GM12878 (cell line): Measurements from ENCODE around the gene ELL. TPM values are rescaled to one million over a fixed set of nuclear protein-coding genes. Genes with fewer than 3 reads are reported as not detected.
A peak's percentile ranks its signal among the peaks of the same experiment; 100 is the strongest.

Experiments
- ATAC-seq: fragments of 200-7000 bp; cut with Tn5 transposase; 3 replicates; pipeline ENCODE4 v1.9.1; 2020; ENCODE audit warnings: mild to moderate bottlenecking, moderate library complexity
- BruUV-seq: library from RNA; stranded (reverse); fragments of 400-500 nt; replicated peaks from 2 replicates; lab custom pipeline; 2021; lab: Mats Ljungman, UMichigan
- CTCF ChIA-PET: fragments of 300-600 bp; sonication (Branson Sonifier 250); formaldehyde crosslinking; extraction: SDS; loops from one replicate; lab custom pipeline; 2021; ENCODE audit warnings: inconsistent platforms; lab: Yijun Ruan, JAX
- POLR2A ChIA-PET: fragments of 350-600 bp; formaldehyde crosslinking; extraction: SDS; loops from one replicate; lab custom pipeline; 2021; ENCODE audit warnings: inconsistent platforms; lab: Charles Lee
- RAD21 ChIA-PET: fragments of 300-600 bp; sonication (Branson Sonifier 250); formaldehyde crosslinking; loops from one replicate; lab custom pipeline; 2023; ENCODE audit warnings: antibody characterized with exemption; ENCODE audit not compliant: unreplicated experiment; lab: Charles Lee
- SMC1A ChIA-PET: fragments of 300-600 bp; sonication (Branson Sonifier 250); formaldehyde crosslinking; loops from one replicate; lab custom pipeline; 2023; ENCODE audit not compliant: unreplicated experiment, uncharacterized antibody; lab: Charles Lee
- DNase-seq: peaks from one replicate; pipeline ENCODE4 v3.0.0-alpha.2; 2011; ENCODE audit warnings: low read depth, low spot score
- FAIRE-seq: peaks from 3 replicates; lab custom pipeline; 2011; peaks lifted over from hg19 to GRCh38; lab: Jason Lieb, UNC
- H2AFZ ChIP-seq: 2 replicates; pipeline ENCODE4 v1.6.0; 2011; ENCODE audit warnings: low read depth, low read length, control low read depth; ENCODE audit not compliant: control insufficient read depth
- H3K27ac ChIP-seq: 2 replicates; pipeline ENCODE4 v1.5.1; 2011; ENCODE audit warnings: control low read depth; ENCODE audit not compliant: control insufficient read depth, insufficient read depth
- H3K27me3 ChIP-seq, 2 experiments: replicated peaks in 1 of 2; 2 replicates each; pipeline versions ENCODE4 v1.6.0 to v1.6.1; 2011; ENCODE audit warnings: low read length in 1 of 2; ENCODE audit not compliant: control insufficient read depth in 2 of 2, insufficient read depth in 2 of 2
- H3K36me3 ChIP-seq, 2 experiments: 2 replicates each; pipeline ENCODE4 v1.5.1; 2011; ENCODE audit warnings: low read length in 1 of 2; ENCODE audit not compliant: control insufficient read depth in 2 of 2, insufficient read depth in 2 of 2
- H3K4me1 ChIP-seq: 2 replicates; pipeline ENCODE4 v1.6.1; 2011; ENCODE audit warnings: mild to moderate bottlenecking, low read length, moderate library complexity, mixed read lengths; ENCODE audit not compliant: control insufficient read depth, insufficient read depth
- H3K4me2 ChIP-seq: 2 replicates; pipeline ENCODE4 v1.6.0; 2011; ENCODE audit warnings: control low read depth; ENCODE audit not compliant: control insufficient read depth, insufficient read depth
- H3K4me3 ChIP-seq: fragments of 200-600 bp; sonication (generic); 2 replicates; pipeline ENCODE4 v1.5.1; 2016
- H3K79me2 ChIP-seq: 2 replicates; pipeline ENCODE4 v1.6.0; 2011; ENCODE audit warnings: low read length; ENCODE audit not compliant: control insufficient read depth, insufficient read depth
- H3K9ac ChIP-seq: 2 replicates; pipeline ENCODE4 v1.8.0; 2011; ENCODE audit warnings: low read length, control low read depth, mixed read lengths; ENCODE audit not compliant: control insufficient read depth, insufficient read depth
- H3K9me3 ChIP-seq: replicated peaks from 3 replicates; pipeline ENCODE4 v1.5.1; 2011; ENCODE audit warnings: mild to moderate bottlenecking, low read length; ENCODE audit not compliant: control insufficient read depth, insufficient read depth
- H4K20me1 ChIP-seq: 2 replicates; pipeline ENCODE4 v1.6.0; 2011; ENCODE audit not compliant: control insufficient read depth, insufficient read depth
- ASH2L ChIP-seq: fragments of 300-600, 200-600 bp; sonication (generic); IDR thresholded peaks from 2 replicates; pipeline ENCODE4 v1.6.1; 2017; ENCODE audit warnings: low read depth, mild to moderate bottlenecking, borderline replicate concordance
- CBX5 ChIP-seq: sonication (generic); IDR thresholded peaks from 2 replicates; pipeline ENCODE4 v1.6.1; 2016; ENCODE audit warnings: low read depth, moderate library complexity, mild to moderate bottlenecking, inconsistent platforms
- CHD2 ChIP-seq: IDR thresholded peaks from 2 replicates; pipeline ENCODE4 v1.6.1; 2011; ENCODE audit warnings: low read depth, low read length, improper control_type of control experiment, borderline replicate concordance
- CHD4 ChIP-seq: fragments of 200-600 bp; sonication (generic); IDR thresholded peaks from 2 replicates; pipeline ENCODE4 v1.6.1; 2016; ENCODE audit warnings: mild to moderate bottlenecking
- POLR2A ChIP-seq: IDR thresholded peaks from 2 replicates; pipeline ENCODE4 v1.6.1; 2011; ENCODE audit warnings: low read depth, mild to moderate bottlenecking, low read length
- RCOR1 ChIP-seq: conservative IDR thresholded peaks from 2 replicates; pipeline ENCODE4 v1.6.1; 2012; ENCODE audit warnings: low read depth, low read length, improper control_type of control experiment
- RELA ChIP-seq: fragments of 450-650 bp; IDR thresholded peaks from 2 replicates; pipeline ENCODE4 v1.8.0; 2014; ENCODE audit warnings: borderline replicate concordance; ENCODE audit not compliant: partially characterized antibody
- SIX5 ChIP-seq: IDR thresholded peaks from 2 replicates; pipeline ENCODE4 v1.6.1; 2011; ENCODE audit warnings: mild to moderate bottlenecking, low read depth, low read length, moderate library complexity; ENCODE audit not compliant: severe bottlenecking
- SUPT20H ChIP-seq: IDR thresholded peaks from 2 replicates; pipeline ENCODE4 v1.6.1; 2011; ENCODE audit warnings: low read depth, mild to moderate bottlenecking, low read length, moderate library complexity, borderline replicate concordance; ENCODE audit not compliant: control insufficient read depth
- ZBTB4 ChIP-seq: fragments of 450-650 bp; formaldehyde crosslinking; IDR thresholded peaks from 2 replicates; pipeline ENCODE4 v1.4.0; 2022; ENCODE audit warnings: mild to moderate bottlenecking, moderate library complexity
- WGBS: methylation state at CpG from one replicate; pipeline ENCODE4 v1.1.6; 2016; ENCODE audit warnings: low lambda C conversion rate; ENCODE audit not compliant: insufficient replicate concordance, insufficient coverage; ENCODE audit errors: missing lambda C conversion rate; 5-methylcytosine and 5-hydroxymethylcytosine counted together
- in situ Hi-C: fragments of 300-500 bp; cut with MboI; formaldehyde crosslinking; loops from 9 replicates; pipeline ENCODE4 v1.14.3; 2018; ENCODE audit warnings: mixed read lengths
- intact Hi-C: fragments of 100-400 bp; cut with micrococcal nuclease; formaldehyde crosslinking; loops from one replicate; pipeline ENCODE4 v1.14.2; 2022; ENCODE audit not compliant: unreplicated experiment
- polyA plus RNA-seq, 11 experiments: library from polyadenylated mRNA; depleted of rRNA in 4 of 11; unstranded in 6 of 11; stranded (reverse) in 5 of 11; fragments of >200 nt; fragmentation: Nextera tagmentation in 4 of 11; fragmentation: Illumina TruSeq in 1 of 11; extraction: Ambion mirVana in 4 of 11; extraction: Trizol in 1 of 11; gene quantifications; 1 replicate in 1 of 11; 2 replicates in 10 of 11; pipeline versions ENCODE4 v1.2.1 to v1.2.3, GENCODE V29; 2011 to 2016; ENCODE audit warnings: inconsistent platforms in 2 of 11, missing spikeins in 2 of 11, low read depth in 1 of 11
- total RNA-seq, 4 experiments: library from RNA; depleted of rRNA in 3 of 4; stranded (reverse); fragments of >200 nt in 3 of 4; fragmentation: Illumina TruSeq in 1 of 4; extraction: Trizol in 1 of 4; gene quantifications; 2 replicates each; pipeline versions ENCODE4 v1.2.1 to v1.2.3, GENCODE V29; 2013 to 2021

ELL gene
- total and polyA plus RNA-seq, 10 of the 15 experiments (the other 5 are each of a cell fraction or from before 2014, with no cell fraction given): 0.91 to 25.0 (median 9.1) TPM

- ChIA-PET RAD21 (no interaction called here), CTCF (interaction anchor here (1.2 kb wide), 1 partner anchor 242 kb away, joined by 3 read pairs; no protein-coding TSS in a partner anchor), SMC1A (no interaction called here), POLR2A (interaction anchor here (1.4 kb wide), 1 partner anchor 17 kb away, joined by 3 read pairs; no protein-coding TSS in a partner anchor)
- 68% methylated on average over 21 of the region's 21 CpGs for WGBS
- H3K4me2 ChIP-seq: peak overlapping the region; percentile 84
- FAIRE-seq (no peak), ATAC-seq (no peak), DNase-seq (no peak)
- peaks cover 8% of the 10 kb centered on the region for H3K79me2 ChIP-seq
- H3K27me3 ChIP-seq: no peaks in the 10 kb centered on the region
- peaks cover 31% of the 10 kb centered on the region for H3K4me1 ChIP-seq
- BruUV-seq: no TSS peak
- no peak overlapping the region for H3K27ac ChIP-seq
- TF ChIP-seq POLR2A (peak; percentile 25; the same call in 1 of the 2 replicates), CHD4 (no peak)
- no peak overlapping the region for H2AFZ ChIP-seq
- H3K9ac ChIP-seq: 0 out of 2 replicates have a peak overlapping the region, but pooled peaks have one; percentile 48
- no peaks in the 10 kb centered on the region; the same call in 2 of the 3 replicates for H3K9me3 ChIP-seq
- H4K20me1 ChIP-seq: no peaks in the 10 kb centered on the region; the same call in 1 of the 2 replicates
- intact Hi-C loops (no loop called here), in situ Hi-C loops (no loop called here)
- peaks cover 0 to 2% of the 10 kb centered on the region in 2 experiments; a peak in 3 of 4 replicates for H3K36me3 ChIP-seq
- H3K4me3 ChIP-seq: peak overlapping the region; percentile 58
Measured at GRCh38 chr19:18434411-18435175, 87.3 kb downstream of the ELL start.

GRCh38 chr19:18433735-18434398, 88.0 kb downstream of the ELL start:
- CTCF ChIA-PET: interaction anchor here (1.2 kb wide), 1 partner anchor 243 kb away, joined by 3 read pairs; no protein-coding TSS in a partner anchor
- H3K27ac ChIP-seq: no peak overlapping the region
- in situ Hi-C loops (no loop called here), intact Hi-C loops (no loop called here)
- H3K4me1 ChIP-seq: peaks cover 37% of the 10 kb centered on the region
- no peak for DNase-seq
- peaks cover 0 to 2% of the 10 kb centered on the region in 2 experiments; a peak in 3 of 4 replicates for H3K36me3 ChIP-seq
- SMC1A ChIA-PET: no interaction called here
- H3K9ac ChIP-seq: peak overlapping the region; percentile 48; the same call in 1 of the 2 replicates
- peak overlapping the region; percentile 84 for H3K4me2 ChIP-seq
- ATAC-seq: peak; percentile 7
- no peaks in the 10 kb centered on the region; the same call in 2 of the 3 replicates for H3K9me3 ChIP-seq
- RAD21 ChIA-PET: no interaction called here
- POLR2A ChIA-PET: interaction anchor here (0.6 to 1.4 kb wide), 2 partner anchors 16 to 29 kb away, joined by 3 read pairs; no protein-coding TSS in a partner anchor
- H3K27me3 ChIP-seq: no peaks in the 10 kb centered on the region
- no peaks in the 10 kb centered on the region; the same call in 1 of the 2 replicates for H4K20me1 ChIP-seq
- H3K4me3 ChIP-seq: peak overlapping the region; percentile 58
- peaks cover 8% of the 10 kb centered on the region for H3K79me2 ChIP-seq
- WGBS: 24% methylated on average over 22 of the region's 60 CpGs
- BruUV-seq: TSS peak; percentile 81
- H2AFZ ChIP-seq: no peak overlapping the region
- no peak for FAIRE-seq
- TF ChIP-seq CBX5 (no peak), SIX5 (no peak), ZBTB4 (no peak), RELA (no peak), SUPT20H (no peak), CHD2 (no peak), ASH2L (no peak), RCOR1 (no peak)
